Fibroblast of lung (primary cell): Measurements from ENCODE around the gene HMCN2.

Source experiments
- EZH2 ChIP-seq: IDR thresholded peaks from 2 replicates; pipeline ENCODE4 v1.5.1; 2012; ENCODE audit warnings: low read length, control low read depth, mild to moderate bottlenecking; ENCODE audit errors: missing control alignments
- TF ChIP-seq, protein P1 (sequence below), 2 donors: IDR thresholded peaks in 1 of 2; conservative IDR thresholded peaks in 1 of 2; 1 replicate in 1 of 2; 2 replicates in 1 of 2; pipeline ENCODE4 v1.5.1; 2011 to 2012; ENCODE audit warnings: low read length in 2 of 2, control low read depth in 1 of 2, inconsistent platforms in 1 of 2, low read depth in 1 of 2, mild to moderate bottlenecking in 1 of 2

DNA sequence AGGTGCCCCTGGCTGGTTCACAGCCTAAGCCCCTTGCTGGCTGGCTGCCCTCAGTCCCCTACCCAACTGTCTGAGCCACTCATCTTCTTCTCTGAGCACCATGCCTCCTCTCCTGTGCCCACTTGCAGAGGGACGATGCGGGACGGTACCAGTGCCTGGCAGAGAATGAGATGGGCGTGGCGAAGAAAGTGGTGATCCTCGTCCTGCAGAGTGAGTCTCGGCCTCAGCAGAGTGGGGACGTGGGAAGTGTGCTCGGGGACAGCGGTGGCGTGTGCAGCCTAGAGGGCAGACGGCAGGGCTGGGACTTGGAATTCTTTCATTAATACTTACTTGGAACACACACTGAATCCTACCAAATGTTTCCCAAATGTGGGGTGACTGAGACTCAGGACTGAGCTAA, 144.9 kb downstream of the HMCN2 start:
- TF ChIP-seq, protein P1, sequence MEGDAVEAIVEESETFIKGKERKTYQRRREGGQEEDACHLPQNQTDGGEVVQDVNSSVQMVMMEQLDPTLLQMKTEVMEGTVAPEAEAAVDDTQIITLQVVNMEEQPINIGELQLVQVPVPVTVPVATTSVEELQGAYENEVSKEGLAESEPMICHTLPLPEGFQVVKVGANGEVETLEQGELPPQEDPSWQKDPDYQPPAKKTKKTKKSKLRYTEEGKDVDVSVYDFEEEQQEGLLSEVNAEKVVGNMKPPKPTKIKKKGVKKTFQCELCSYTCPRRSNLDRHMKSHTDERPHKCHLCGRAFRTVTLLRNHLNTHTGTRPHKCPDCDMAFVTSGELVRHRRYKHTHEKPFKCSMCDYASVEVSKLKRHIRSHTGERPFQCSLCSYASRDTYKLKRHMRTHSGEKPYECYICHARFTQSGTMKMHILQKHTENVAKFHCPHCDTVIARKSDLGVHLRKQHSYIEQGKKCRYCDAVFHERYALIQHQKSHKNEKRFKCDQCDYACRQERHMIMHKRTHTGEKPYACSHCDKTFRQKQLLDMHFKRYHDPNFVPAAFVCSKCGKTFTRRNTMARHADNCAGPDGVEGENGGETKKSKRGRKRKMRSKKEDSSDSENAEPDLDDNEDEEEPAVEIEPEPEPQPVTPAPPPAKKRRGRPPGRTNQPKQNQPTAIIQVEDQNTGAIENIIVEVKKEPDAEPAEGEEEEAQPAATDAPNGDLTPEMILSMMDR (conservative IDR thresholded peaks at IDR 0.05 in 1 of 2, IDR thresholded peaks at IDR 0.05 in 1 of 2; ENCODE audit: low read depth in 1 of 2, low read length in 2 of 2) = no peak
- no peak for TF ChIP-seq EZH2
